ENCODE measurements around the gene COL4A4. TPM values are rescaled to one million over a fixed set of nuclear protein-coding genes. Genes with fewer than 3 reads are reported as not detected.

COL4A4 gene
- total RNA-seq, result 1 to 10 TPM; 3.6 to 9.6 (median 6.1) TPM

- Histone ChIP-seq H3K27me3 (peaks cover 0 to 70% (median 17%) of the 10 kb centered on the region in 4 donors), H3K4me1 (peaks cover 14 to 21% (median 20%) of the 10 kb centered on the region in 4 donors), H3K9me3 (peaks cover 0 to 10% (median 8%) of the 10 kb centered on the region in 4 donors), H3K36me3 (no peaks in the 10 kb centered on the region), H3K4me3 (peak within 1 kb of the TSS; percentile 48 to 61 (median 54)), H3K27ac (replicated peaks in 1 of 4) (peak within 1 kb of the TSS; percentile 37 to 73 (median 65))
- DNase-seq (ENCODE audit: extremely low spot score), result peak; percentile 92
- 2% methylated on average over 11 of the region's 77 CpGs for WGBS
- TF ChIP-seq POLR2AphosphoS5 (IDR thresholded peaks at IDR 0.05) (peak in 1 of 2 donors; percentile 25), POLR2A (IDR thresholded peaks at IDR 0.05; ENCODE audit: low read depth) (no peak), CTCF (IDR thresholded peaks at IDR 0.05) (no peak), EP300 (IDR thresholded peaks at IDR 0.05) (no peak)
- intact Hi-C loops (cut with DNase I), result no loop called here
Observed at GRCh38 chr2:227163998-227164762, at the start of gene COL4A4, which contains the start of gene COL4A3. TSS of gene COL4A4 (minus strand) at chr2:227164205. CDS start at chr2:227147483, 16,722 bp downstream. TSS of gene COL4A3 (plus strand) at chr2:227164624. CDS start at chr2:227164727, 103 bp downstream.

- Histone ChIP-seq H3K27me3 (peaks cover 0 to 4% (median 0%) of the 10 kb centered on the region in 4 donors), H3K27ac (replicated peaks in 1 of 4) (no peak overlapping the region), H3K4me3 (no peak overlapping the region), H3K9me3 (no peaks in the 10 kb centered on the region), H3K4me1 (no peaks in the 10 kb centered on the region), H3K36me3 (no peaks in the 10 kb centered on the region)
- intact Hi-C loops (cut with DNase I), result no loop called here
- 55% methylated on average over 2 of the region's 2 CpGs for WGBS
- TF ChIP-seq POLR2AphosphoS5 (IDR thresholded peaks at IDR 0.05) (no peak), EP300 (IDR thresholded peaks at IDR 0.05) (no peak), CTCF (IDR thresholded peaks at IDR 0.05) (no peak), POLR2A (IDR thresholded peaks at IDR 0.05; ENCODE audit: low read depth) (no peak)
- DNase-seq (ENCODE audit: extremely low spot score), result no peak
Observed at GRCh38 chr2:227207573-227207972, 43.6 kb upstream of the COL4A4 start.

DNA sequence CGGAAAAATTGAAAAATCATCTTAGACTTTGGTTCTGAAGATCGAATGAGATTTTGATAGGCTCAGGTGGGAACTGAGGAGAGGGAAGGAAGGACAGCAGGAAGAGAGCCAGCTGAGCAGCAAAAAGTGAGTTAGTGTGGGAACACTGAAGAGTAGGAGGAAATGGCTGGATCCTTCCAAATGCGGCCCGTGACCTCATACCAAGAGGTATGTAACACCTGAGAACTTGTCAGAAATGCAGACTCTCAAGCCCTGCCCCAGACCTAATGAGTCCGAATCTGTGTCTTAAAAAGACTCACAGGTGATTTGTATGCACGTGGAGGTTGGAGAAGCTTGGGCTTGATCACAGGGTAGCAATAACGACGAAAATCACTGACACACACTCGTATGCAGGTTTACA, 42.4 kb upstream of the COL4A4 start:
- TF ChIP-seq CTCF (IDR thresholded peaks at IDR 0.05) (no peak), POLR2AphosphoS5 (IDR thresholded peaks at IDR 0.05) (no peak), POLR2A (IDR thresholded peaks at IDR 0.05; ENCODE audit: low read depth) (no peak), EP300 (IDR thresholded peaks at IDR 0.05) (no peak)
- H3K36me3 ChIP-seq, result no peaks in the 10 kb centered on the region
- DNase-seq (ENCODE audit: extremely low spot score), result no peak
- intact Hi-C loops (cut with DNase I), result no loop called here
- WGBS, result 90% methylated on average over 9 of the region's 9 CpGs
- no peak overlapping the region for H3K4me3 ChIP-seq
- H3K4me1 ChIP-seq, result no peaks in the 10 kb centered on the region
- H3K27ac ChIP-seq (replicated peaks in 1 of 4), result no peak overlapping the region
- no peaks in the 10 kb centered on the region for H3K9me3 ChIP-seq
- peaks cover 0 to 4% (median 0%) of the 10 kb centered on the region in 4 donors for H3K27me3 ChIP-seq

GRCh38 chr2:227205701-227206100, 41.7 kb upstream of the COL4A4 start:
- no peak for DNase-seq (ENCODE audit: extremely low spot score)
- H3K36me3 ChIP-seq, result no peaks in the 10 kb centered on the region
- H3K4me3 ChIP-seq, result no peak overlapping the region
- H3K27me3 ChIP-seq, result peaks cover 0 to 4% (median 0%) of the 10 kb centered on the region in 4 donors
- intact Hi-C loops (cut with DNase I), result no loop called here
- WGBS, result 72% methylated on average over 4 of the region's 4 CpGs
- H3K4me1 ChIP-seq, result no peaks in the 10 kb centered on the region
- no peak overlapping the region for H3K27ac ChIP-seq (replicated peaks in 1 of 4)
- H3K9me3 ChIP-seq, result no peaks in the 10 kb centered on the region
- no peak for TF ChIP-seq POLR2A (IDR thresholded peaks at IDR 0.05; ENCODE audit: low read depth)
- no peak for TF ChIP-seq POLR2AphosphoS5 (IDR thresholded peaks at IDR 0.05)
- TF ChIP-seq EP300 (IDR thresholded peaks at IDR 0.05), result no peak
- TF ChIP-seq CTCF (IDR thresholded peaks at IDR 0.05), result no peak

Data from esophagus muscularis mucosa (tissue), 4 donors.